Endothelial cell of umbilical vein (primary cell): Measurements from ENCODE around the gene KASH5. TPM values are rescaled to one million over a fixed set of nuclear protein-coding genes. Genes with fewer than 3 reads are reported as not detected.
A peak's percentile ranks its signal among the peaks of the same experiment; 100 is the strongest.

Experiments
- BruUV-seq: library from RNA; stranded (reverse); fragments of 400-500 nt; replicated peaks from 2 replicates; lab custom pipeline; 2021; lab: Mats Ljungman, UMichigan
- CTCF ChIA-PET: fragments of 300-600, 350-600 bp; sonication (Branson Sonifier 250); formaldehyde crosslinking; loops from one replicate; lab custom pipeline; 2021; ENCODE audit warnings: antibody characterized with exemption, inconsistent platforms; lab: Charles Lee
- POLR2A ChIA-PET: fragments of 300-600, 350-600 bp; sonication (Branson Sonifier 250); formaldehyde crosslinking; loops from one replicate; lab custom pipeline; 2021; ENCODE audit warnings: antibody characterized with exemption, inconsistent platforms; lab: Charles Lee
- DNase-seq: peaks from one replicate; pipeline ENCODE4 v3.0.0-alpha.2; 2011; ENCODE audit warnings: low read depth, low spot score
- FAIRE-seq: peaks from 2 replicates; lab custom pipeline; 2011; peaks lifted over from hg19 to GRCh38; lab: Jason Lieb, UNC
- H2AFZ ChIP-seq: 2 replicates; pipeline ENCODE4 v1.6.0; 2012; ENCODE audit warnings: low read depth, low read length, control low read depth, inconsistent platforms
- H3K27ac ChIP-seq: 2 replicates; pipeline ENCODE4 v1.5.1; 2011; ENCODE audit warnings: low read depth, mild to moderate bottlenecking, control low read depth, low read length, moderate library complexity; ENCODE audit not compliant: insufficient read depth
- H3K27me3 ChIP-seq, 2 experiments: 2 replicates each; pipeline versions ENCODE4 v1.6.0 to v1.6.1; 2011; ENCODE audit warnings: low read length in 2 of 2, mixed read lengths in 1 of 2; ENCODE audit not compliant: control insufficient read depth in 2 of 2, insufficient read depth in 2 of 2
- H3K36me3 ChIP-seq, 2 experiments: 2 replicates in 1 of 2; 3 replicates in 1 of 2; pipeline ENCODE4 v1.5.1; 2011; ENCODE audit warnings: low read length in 2 of 2, mild to moderate bottlenecking in 1 of 2, moderate library complexity in 1 of 2; ENCODE audit not compliant: control insufficient read depth in 2 of 2, insufficient read depth in 2 of 2; ENCODE audit errors: extremely low read depth in 1 of 2
- H3K4me1 ChIP-seq: 3 replicates; pipeline ENCODE4 v1.5.1; 2011; ENCODE audit warnings: mild to moderate bottlenecking, low read length; ENCODE audit not compliant: control insufficient read depth, insufficient read depth; ENCODE audit errors: extremely low read depth
- H3K4me2 ChIP-seq: 2 replicates; pipeline ENCODE4 v1.6.1; 2011; ENCODE audit warnings: low read length, control low read depth, mixed read lengths; ENCODE audit not compliant: insufficient read depth
- H3K4me3 ChIP-seq, 3 experiments: fragments of 200-600 bp in 1 of 3; sonication (generic), shearing (Covaris generic) in 1 of 3; replicated peaks in 1 of 3; 2 replicates each; pipeline ENCODE4 v1.5.1; 2011 to 2016; ENCODE audit warnings: control low read depth in 3 of 3, low read length in 3 of 3, mild to moderate bottlenecking in 2 of 3, inconsistent platforms in 1 of 3, low read depth in 1 of 3, moderate library complexity in 1 of 3; ENCODE audit not compliant: insufficient read depth in 1 of 3
- H3K79me2 ChIP-seq: 2 replicates; pipeline ENCODE4 v1.6.0; 2012; ENCODE audit warnings: low read length, inconsistent platforms; ENCODE audit not compliant: control insufficient read depth, insufficient read depth
- H3K9ac ChIP-seq: replicated peaks from 2 replicates; pipeline ENCODE3; 2011; ENCODE audit warnings: low read length, control low read depth; ENCODE audit not compliant: insufficient read depth; ENCODE audit errors: extremely low read depth
- H3K9me1 ChIP-seq: replicated peaks from 3 replicates; pipeline ENCODE4 v1.6.0; 2011; ENCODE audit warnings: mild to moderate bottlenecking, low read length; ENCODE audit not compliant: control insufficient read depth, insufficient read depth; ENCODE audit errors: extremely low read depth
- H3K9me3 ChIP-seq: replicated peaks from 2 replicates; pipeline ENCODE4 v1.5.1; 2012; ENCODE audit warnings: low read length, inconsistent platforms; ENCODE audit not compliant: control insufficient read depth, insufficient read depth
- H4K20me1 ChIP-seq: replicated peaks from 2 replicates; pipeline ENCODE3; 2011; ENCODE audit warnings: mild to moderate bottlenecking, low read length; ENCODE audit not compliant: control insufficient read depth, insufficient read depth; ENCODE audit errors: extremely low read depth
- CTCF ChIP-seq, 2 donors: IDR thresholded peaks; 1 replicate in 1 of 2; 2 replicates in 1 of 2; pipeline ENCODE4 v1.5.1; 2011; ENCODE audit warnings: low read length in 2 of 2, mild to moderate bottlenecking in 2 of 2, moderate library complexity in 2 of 2, control low read depth in 1 of 2, inconsistent platforms in 1 of 2, low read depth in 1 of 2; ENCODE audit not compliant: insufficient read depth in 1 of 2; ENCODE audit errors: extremely low read depth in 1 of 2
- EZH2 ChIP-seq: IDR thresholded peaks from 2 replicates; pipeline ENCODE4 v1.6.1; 2012; ENCODE audit warnings: borderline replicate concordance, low read depth, mild to moderate bottlenecking, moderate library complexity, low read length, inconsistent platforms; ENCODE audit not compliant: severe bottlenecking
- MYC ChIP-seq: IDR thresholded peaks from one replicate; pipeline ENCODE4 v1.6.1; 2011; ENCODE audit warnings: mild to moderate bottlenecking, low read depth, low read length
- dilution Hi-C: fragments of 300-500 bp; cut with MboI; formaldehyde crosslinking; loops from one replicate; pipeline ENCODE4 v1.15.0; 2019; ENCODE audit warnings: low sequenced_read_pairs; ENCODE audit not compliant: extremely low pct_ligation_motif_present
- intact Hi-C: fragments of 100-400 bp; cut with micrococcal nuclease; formaldehyde crosslinking; loops from one replicate; pipeline ENCODE4 v1.10.0; 2022
- polyA plus RNA-seq, 4 experiments: library from polyadenylated mRNA; depleted of rRNA in 3 of 4; stranded (reverse) in 3 of 4; unstranded in 1 of 4; fragments of >200 nt; gene quantifications; 2 replicates each; pipeline versions ENCODE4 v1.2.1 to v1.2.3, GENCODE V29; 2011 to 2012; ENCODE audit warnings: missing spikeins in 1 of 4
- total RNA-seq: library from RNA; stranded (reverse); gene quantifications from 2 replicates; pipeline ENCODE4 v1.2.3, GENCODE V29; 2021

Gene KASH5
- total and polyA plus RNA-seq, 2 donors (not counting 3 experiments of a cell fraction or from before 2014, with no cell fraction given), result 0.03 TPM; not detected in 1

- no peaks in the 10 kb centered on the region for H3K79me2 ChIP-seq
- CTCF ChIA-PET, result interaction anchor here (1.0 kb wide), 1 partner anchor 11 kb away, joined by 3 read pairs; no protein-coding TSS in a partner anchor
- no peaks in the 10 kb centered on the region for H4K20me1 ChIP-seq
- dilution Hi-C loops, result no loop called here
- H3K9me3 ChIP-seq, result no peaks in the 10 kb centered on the region
- POLR2A ChIA-PET, result no interaction called here
- H3K4me3 ChIP-seq, result no peak overlapping the region
- no peaks in the 10 kb centered on the region for H3K36me3 ChIP-seq
- peak overlapping the region; percentile 15 for H2AFZ ChIP-seq
- peak; percentile 25 to 55 for TF ChIP-seq CTCF (IDR thresholded peaks at IDR 0.05; ENCODE audit: extremely low read depth in 1 of 2, insufficient read depth in 1 of 2, low read depth in 1 of 2, low read length in 2 of 2)
- TF ChIP-seq EZH2, result peak; percentile 80
- no peak for TF ChIP-seq MYC
- no peak overlapping the region for H3K9ac ChIP-seq
- peaks cover 69 to 91% of the 10 kb centered on the region in 2 experiments for H3K27me3 ChIP-seq
- H3K4me1 ChIP-seq, result no peaks in the 10 kb centered on the region
- FAIRE-seq, result peak; percentile 26
- H3K27ac ChIP-seq, result no peak overlapping the region
- BruUV-seq, result no TSS peak
- H3K4me2 ChIP-seq, result no peak overlapping the region
- intact Hi-C loops, result no loop called here
- peak; percentile 28 for DNase-seq
- no peaks in the 10 kb centered on the region for H3K9me1 ChIP-seq
Observed at GRCh38 chr19:49422407-49423070, 34.5 kb downstream of the KASH5 start.
